Heart right ventricle (tissue), 16 donors: ENCODE results near the gene ORAI2. TPM values are rescaled to one million over a fixed set of nuclear protein-coding genes. Genes with fewer than 3 reads are reported as not detected.
"Not testable (repeated sequence)": the region's sequence is repeated elsewhere in the genome, so short reads cannot be mapped to it uniquely, and the experiment has no call there.

Source experiments
- ATAC-seq, 8 donors: fragments of 200-7000 bp; cut with Tn5 transposase; one replicate each; pipeline ENCODE4 v1.9.1; 2020; ENCODE audit warnings: mild to moderate bottlenecking in 8 of 8, moderate library complexity in 8 of 8, moderate number of reproducible peaks in 1 of 8
- DNase-seq, 2 donors: peaks; one replicate each; pipeline ENCODE4 v3.0.0-alpha.2; 2020
- H3K27ac ChIP-seq, 10 donors: fragments of 200-600 bp; sonication (generic) in 2 of 10; one replicate each; pipeline versions ENCODE4 v1.5.0 to v1.8.0; 2020 to 2022; ENCODE audit warnings: mild to moderate bottlenecking in 3 of 10
- H3K27me3 ChIP-seq, 7 donors: fragments of 200-600 bp; one replicate each; pipeline ENCODE4 v1.8.0; 2021 to 2022; ENCODE audit warnings: mild to moderate bottlenecking in 2 of 7
- H3K36me3 ChIP-seq, 9 donors: fragments of 200-600 bp; sonication (generic) in 1 of 9; one replicate each; pipeline versions ENCODE4 v1.5.0 to v1.8.0; 2020 to 2022; ENCODE audit warnings: mild to moderate bottlenecking in 2 of 9
- H3K4me1 ChIP-seq, 9 donors: fragments of 200-600 bp; sonication (generic) in 1 of 9; one replicate each; pipeline versions ENCODE4 v1.5.0 to v1.8.0; 2020 to 2022; ENCODE audit warnings: mild to moderate bottlenecking in 4 of 9
- H3K4me3 ChIP-seq, 10 donors: fragments of 200-600 bp; sonication (generic) in 2 of 10; one replicate each; pipeline versions ENCODE4 v1.5.0 to v1.8.0; 2020 to 2022; ENCODE audit warnings: mild to moderate bottlenecking in 7 of 10, moderate library complexity in 2 of 10
- H3K9me3 ChIP-seq, 11 donors: fragments of 200-600 bp in 10 of 11; sonication (generic) in 2 of 11; one replicate each; pipeline versions ENCODE4 v1.5.0 to v1.8.0; 2013 to 2022; ENCODE audit warnings: mild to moderate bottlenecking in 2 of 11, control low read depth in 1 of 11, moderate library complexity in 1 of 11
- WGBS, 2 donors: extraction: QIAGEN DNeasy Blood & Tissue Kit; methylation state at CpG; one replicate each; pipeline ENCODE4 v1.1.7; 2013; ENCODE audit warnings: inconsistent platforms in 1 of 2; 5-methylcytosine and 5-hydroxymethylcytosine counted together
- intact Hi-C, 10 donors: fragments of 100-400 bp; cut with DNase I; formaldehyde crosslinking; loops; one replicate each; pipeline versions ENCODE4 v1.11.1 to v1.14.2; 2022
- polyA plus RNA-seq, 2 donors: library from polyadenylated mRNA; stranded (reverse); fragments of 200-250 nt; gene quantifications; one replicate each; pipeline ENCODE4 v1.2.3, GENCODE V29; 2013
- total RNA-seq, 10 donors: library from RNA; stranded (reverse); fragmentation: NEBNext Ultra II Directional in 3 of 10; extraction: Animal tissue kit (Norgen Biotek cat#: 25700) in 3 of 10; gene quantifications; one replicate each; pipeline versions ENCODE4 v1.2.1 to v1.2.4, GENCODE V29; 2021 to 2023
- TF ChIP-seq, protein P1 (sequence below), 9 donors: fragments of 200-600 bp; sonication (generic) in 2 of 9; IDR thresholded peaks; one replicate each; pipeline versions ENCODE4 v1.5.0 to v1.8.0; 2021 to 2022; ENCODE audit warnings: antibody characterized with exemption in 9 of 9, mild to moderate bottlenecking in 5 of 9, moderate library complexity in 1 of 9
- donor health status: Arrhythmogenic right ventricular cardiomyopathy.
- donor health status: ischemic (EF 13 %, LVEDD 7.1; RV severe dilation, severe dysfunction).
- donor health status: healthy with polysubstance abuse.
- donor health status: DM: no; HTN: yes; CAD: no.
- donor health status: DM: no; HTN: no; CAD: no.
- donor health status: ischemic (EF 25% LVEDD 6.9; RV normal size, moderate dysfunction).
- donor health status: ischemic (EF 25% LVEDD 5.7; RV mildly dilated, moderate dysfunction).
- donor health status: healthy.
- donor health status: DM: yes; HTN: yes; CAD: no.
- donor health status: Ischemic cardiomyopathy.
- donor health status: ischemic (EF 35%, LVEDD 5.7; RV mildly dilated, moderate dysfunction).
- donor health status: nonischemic (EF 11% LVEDD 7.7; RV severe dilation, severe dysfunction).
- donor health status: DM: yes; HTN: yes; CAD: no.
- donor health status: PGD.
- donor health status: ischemic (EF 29% LVEDD 5.4; RV normal size, mild dysfunction).
- donor health status: nonischemic (EF 23%, LVEDD 6.1; RV moderate dilation, normal function).

Gene ORAI2
- total and polyA plus RNA-seq, 12 donors = 1.7 to 11.6 (median 3.7) TPM

DNA sequence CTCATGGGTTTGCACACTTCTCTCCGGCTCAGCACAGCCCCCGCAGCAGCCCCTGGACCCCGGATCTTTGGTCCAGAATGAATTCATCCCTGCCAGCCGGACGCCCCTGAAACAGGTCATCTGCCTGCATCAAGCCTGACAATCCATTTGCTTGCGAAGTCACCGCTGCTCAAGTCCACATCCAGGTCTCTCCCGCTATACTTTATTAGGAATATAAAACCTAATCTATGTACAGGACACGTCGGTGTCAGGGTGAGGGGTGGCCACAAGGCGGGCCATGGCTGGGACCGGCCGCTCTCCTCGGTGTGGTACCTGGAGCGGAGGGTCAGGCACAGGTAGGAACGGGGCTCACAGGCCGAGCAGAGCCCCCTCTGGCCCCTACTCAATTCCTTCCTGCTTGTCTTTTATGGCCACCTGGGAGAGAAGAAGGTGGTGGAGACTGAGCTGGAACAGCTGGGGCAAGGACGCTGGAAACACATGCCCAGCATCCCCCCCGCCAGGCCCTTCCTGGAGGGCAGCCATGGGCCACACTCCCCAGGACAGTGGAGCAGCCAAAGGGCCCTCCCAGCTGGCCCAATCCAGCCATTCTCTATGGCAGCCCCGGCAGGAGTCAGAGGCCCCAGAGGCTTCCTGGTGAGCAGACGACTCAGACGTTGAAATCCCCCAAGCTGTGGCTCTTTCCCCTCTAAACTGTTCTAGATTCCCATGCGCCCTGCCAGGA, 40.1 kb downstream of the ORAI2 start:
- no peak for ATAC-seq
- 80 to 82% methylated on average over 22 to 23 of the region's 23 CpGs for WGBS, 2 donors

GRCh38 chr7:102474116-102474515, 40.7 kb downstream of the ORAI2 start:
- WGBS, 2 donors = 81 to 89% methylated on average over 9 of the region's 14 CpGs
- H3K9me3 ChIP-seq, ATAC-seq, intact Hi-C loops, H3K4me3 ChIP-seq, H3K4me1 ChIP-seq, H3K27me3 ChIP-seq, H3K27ac ChIP-seq: not testable (repeated sequence)
- peak in 1 of 2 donors; percentile 5 for DNase-seq
- peaks cover 0 to 47% (median 0%) of the 10 kb centered on the region in 9 donors for H3K36me3 ChIP-seq

More for the DNA sequence above, 40.1 kb downstream of the ORAI2 start:
- Histone ChIP-seq H3K9me3 (no peaks in the 10 kb centered on the region), H3K27ac (no peak overlapping the region), H3K36me3 (peaks cover 0 to 53% (median 2%) of the 10 kb centered on the region in 9 donors), H3K4me1 (peaks cover 0 to 3% (median 0%) of the 10 kb centered on the region in 9 donors), H3K4me3 (no peak overlapping the region), H3K27me3 (no peaks in the 10 kb centered on the region)
- DNase-seq = peak in 1 of 2 donors; percentile 9
- TF ChIP-seq, protein P1, sequence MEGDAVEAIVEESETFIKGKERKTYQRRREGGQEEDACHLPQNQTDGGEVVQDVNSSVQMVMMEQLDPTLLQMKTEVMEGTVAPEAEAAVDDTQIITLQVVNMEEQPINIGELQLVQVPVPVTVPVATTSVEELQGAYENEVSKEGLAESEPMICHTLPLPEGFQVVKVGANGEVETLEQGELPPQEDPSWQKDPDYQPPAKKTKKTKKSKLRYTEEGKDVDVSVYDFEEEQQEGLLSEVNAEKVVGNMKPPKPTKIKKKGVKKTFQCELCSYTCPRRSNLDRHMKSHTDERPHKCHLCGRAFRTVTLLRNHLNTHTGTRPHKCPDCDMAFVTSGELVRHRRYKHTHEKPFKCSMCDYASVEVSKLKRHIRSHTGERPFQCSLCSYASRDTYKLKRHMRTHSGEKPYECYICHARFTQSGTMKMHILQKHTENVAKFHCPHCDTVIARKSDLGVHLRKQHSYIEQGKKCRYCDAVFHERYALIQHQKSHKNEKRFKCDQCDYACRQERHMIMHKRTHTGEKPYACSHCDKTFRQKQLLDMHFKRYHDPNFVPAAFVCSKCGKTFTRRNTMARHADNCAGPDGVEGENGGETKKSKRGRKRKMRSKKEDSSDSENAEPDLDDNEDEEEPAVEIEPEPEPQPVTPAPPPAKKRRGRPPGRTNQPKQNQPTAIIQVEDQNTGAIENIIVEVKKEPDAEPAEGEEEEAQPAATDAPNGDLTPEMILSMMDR (IDR thresholded peaks at IDR 0.05) = no peak
- intact Hi-C loops = no loop called here

GRCh38 chr7:102474736-102475435, 41.5 kb downstream of the ORAI2 start:
- ATAC-seq, DNase-seq, intact Hi-C loops, H3K4me1 ChIP-seq, H3K27me3 ChIP-seq, H3K9me3 ChIP-seq, H3K4me3 ChIP-seq, H3K27ac ChIP-seq: not testable (repeated sequence)
- H3K36me3 ChIP-seq = peaks cover 0 to 41% (median 0%) of the 10 kb centered on the region in 9 donors
- WGBS, 2 donors = 67 to 74% methylated on average over 8 to 9 of the region's 19 CpGs

DNA sequence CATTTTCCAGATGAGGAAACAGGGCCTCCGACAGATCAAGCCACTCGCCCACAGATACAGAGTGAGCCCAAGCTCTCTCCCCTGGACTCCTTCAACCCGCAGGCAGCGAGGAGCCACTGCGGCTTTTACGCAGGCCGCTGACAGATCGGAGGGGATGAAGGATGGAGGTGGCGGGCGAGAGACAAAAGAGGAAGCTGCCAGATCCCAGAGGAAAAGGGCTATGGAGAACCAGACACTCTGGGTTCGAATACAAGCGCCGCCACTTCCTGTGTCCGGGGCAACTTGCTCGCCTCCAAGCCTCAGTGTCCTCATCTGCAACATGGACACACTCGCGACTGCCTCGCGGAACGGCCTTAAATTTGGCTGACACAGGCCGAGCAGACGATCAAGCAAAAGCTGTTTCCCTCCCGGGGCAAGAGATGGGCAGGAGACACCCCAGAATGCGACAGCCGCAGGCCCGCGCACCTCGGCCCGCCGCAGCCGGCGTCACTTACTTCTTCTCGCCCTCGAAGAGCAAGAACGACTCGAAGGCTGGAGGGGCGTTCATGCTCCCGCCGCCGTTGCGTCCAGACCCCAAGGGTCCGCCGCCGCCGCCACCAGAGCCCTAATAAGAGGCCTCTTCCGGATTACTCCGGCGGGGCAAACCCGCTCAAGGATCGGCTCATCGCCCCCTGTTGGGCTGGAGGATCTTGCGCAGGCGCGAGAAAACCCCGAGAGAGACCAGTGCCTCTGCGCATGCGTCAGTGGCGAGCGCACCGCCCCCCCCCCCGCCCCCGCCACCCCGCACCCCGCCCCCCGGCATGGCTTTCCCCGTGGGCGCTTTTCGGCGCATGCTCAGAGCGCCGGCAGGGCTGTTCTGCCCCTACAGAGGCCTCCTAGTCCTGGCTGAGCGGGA, 45.2 kb downstream of the ORAI2 start, which contains the start of gene POLR2J:
Gene POLR2J, minus strand, starts transcription at position 609 of the 895 bp plus-strand sequence. Its CDS starts 62 bp downstream, at position 547.
- H3K9me3 ChIP-seq, intact Hi-C loops, H3K4me1 ChIP-seq, H3K27me3 ChIP-seq: not testable (repeated sequence)
- Histone ChIP-seq H3K27ac (peak within 1 kb of the TSS in 3 of 10 donors; percentile 39 to 56 (median 50)), H3K4me3 (peak within 1 kb of the TSS in 9 of 10 donors; percentile 30 to 60 (median 55)), H3K36me3 (peaks cover 0 to 10% (median 0%) of the 10 kb centered on the region in 9 donors)
- TF ChIP-seq, protein P1 (IDR thresholded peaks at IDR 0.05) = peak; percentile 21 to 77 (median 51)
- DNase-seq (peak; percentile 88 to 91), ATAC-seq (peak; percentile 93 to 97 (median 96))
- 0 to 1% methylated on average over 38 to 51 of the region's 72 CpGs for WGBS, 2 donors

DNA sequence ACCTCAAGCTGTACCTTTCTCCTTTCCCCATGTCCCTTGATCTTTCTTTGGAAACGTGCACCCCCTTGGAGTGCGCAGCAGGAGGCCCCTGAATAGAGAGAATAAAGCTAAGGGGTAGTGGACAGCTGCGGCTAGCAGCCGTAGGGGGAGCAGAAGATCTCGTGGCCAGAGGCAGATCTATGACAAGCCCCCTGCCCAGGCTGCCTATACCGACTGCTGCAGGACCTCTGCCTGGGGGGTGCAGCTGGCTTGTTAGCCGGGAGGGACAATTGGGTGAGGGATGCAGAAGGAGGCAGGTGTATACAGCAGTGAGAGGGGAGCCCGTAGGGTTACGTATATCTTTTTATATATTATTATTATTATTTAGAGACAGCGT, 45.8 kb downstream of the ORAI2 start:
- H3K9me3 ChIP-seq, DNase-seq, H3K4me1 ChIP-seq, H3K27me3 ChIP-seq, H3K36me3 ChIP-seq, intact Hi-C loops: not testable (repeated sequence)
- H3K27ac ChIP-seq = peak overlapping the region in 1 of 10 donors; percentile 39
- ATAC-seq = peak in 3 of 8 donors; percentile 3 to 39 (median 36)
- 0% methylated on average over 2 of the region's 10 CpGs for WGBS, 2 donors
- peak overlapping the region in 1 of 10 donors; percentile 60 for H3K4me3 ChIP-seq
